HepG2 (cell line): Measurements from ENCODE around the gene SLC17A9. TPM values are rescaled to one million over a fixed set of nuclear protein-coding genes. Genes with fewer than 3 reads are reported as not detected.
A peak's percentile ranks its signal among the peaks of the same experiment; 100 is the strongest.

Experiments
- CREBL2 ChIP-seq: sonication (generic); formaldehyde crosslinking; IDR thresholded peaks from 2 replicates; pipeline ENCODE4 v1.8.1; 2023; ENCODE audit warnings: missing genetic modification reagents, mild to moderate bottlenecking, borderline replicate concordance
- FOXK1 ChIP-seq: sonication (generic); formaldehyde crosslinking; IDR thresholded peaks from 2 replicates; pipeline ENCODE4 v1.4.0; 2020; ENCODE audit warnings: low read depth, missing genetic modification reagents, borderline replicate concordance
- GATAD1 ChIP-seq: IDR thresholded peaks from 2 replicates; pipeline ENCODE4 v1.6.1; 2016; ENCODE audit warnings: missing genetic modification reagents, missing compliant biosample characterization
- HMGA1 ChIP-seq: sonication (generic); formaldehyde crosslinking; conservative IDR thresholded peaks from 2 replicates; pipeline ENCODE4 v1.4.0; 2020; ENCODE audit warnings: missing genetic modification reagents
- TFAP4 ChIP-seq: sonication (generic); IDR thresholded peaks from 2 replicates; pipeline ENCODE4 v1.6.1; 2016; ENCODE audit warnings: low read depth, borderline replicate concordance
- ZBTB4 ChIP-seq: sonication (generic); formaldehyde crosslinking; IDR thresholded peaks from 2 replicates; pipeline ENCODE4 v1.4.0; 2020; ENCODE audit warnings: missing genetic modification reagents, mild to moderate bottlenecking, borderline replicate concordance
- ZEB1 ChIP-seq: IDR thresholded peaks from 2 replicates; pipeline ENCODE4 v1.6.1; 2012; ENCODE audit warnings: mild to moderate bottlenecking, low read depth, inconsistent platforms; ENCODE audit not compliant: insufficient replicate concordance
- ZNF230 ChIP-seq: sonication (generic); formaldehyde crosslinking; IDR thresholded peaks from 2 replicates; pipeline ENCODE4 v1.4.0; 2020; ENCODE audit warnings: mild to moderate bottlenecking, missing genetic modification reagents
- ZNF260 ChIP-seq: sonication (generic); formaldehyde crosslinking; IDR thresholded peaks from 2 replicates; pipeline ENCODE4 v1.4.0; 2020; ENCODE audit warnings: missing genetic modification reagents, low read depth, mild to moderate bottlenecking, borderline replicate concordance
- ZNF407 ChIP-seq: sonication (generic); formaldehyde crosslinking; IDR thresholded peaks from one replicate; pipeline ENCODE4 v1.5.1; 2020; ENCODE audit warnings: mild to moderate bottlenecking, missing genetic modification reagents; ENCODE audit errors: not compliant biosample characterization
- ZNF576 ChIP-seq: sonication (generic); formaldehyde crosslinking; IDR thresholded peaks from 2 replicates; pipeline ENCODE4 v1.4.0; 2020; ENCODE audit warnings: mild to moderate bottlenecking, missing genetic modification reagents
- ZUFSP ChIP-seq: sonication (generic); formaldehyde crosslinking; IDR thresholded peaks from 2 replicates; pipeline ENCODE4 v1.9.0; 2021; ENCODE audit warnings: missing genetic modification reagents, mild to moderate bottlenecking, borderline replicate concordance
- polyA plus RNA-seq, 8 experiments: library from polyadenylated mRNA; depleted of rRNA in 3 of 8; stranded (reverse) in 7 of 8; unstranded in 1 of 8; fragments of >200 nt; fragmentation: Illumina TruSeq in 4 of 8; extraction: Trizol in 4 of 8; gene quantifications; 2 replicates each; pipeline versions ENCODE4 v1.2.1 to v1.2.3, GENCODE V29; 2011 to 2016; ENCODE audit warnings: low read depth in 4 of 8, missing spikeins in 1 of 8, mixed read lengths in 1 of 8; ENCODE audit not compliant: insufficient read depth in 1 of 8
- total RNA-seq, 5 experiments: library from RNA; depleted of rRNA; stranded (reverse); fragments of >200 nt; fragmentation: Illumina TruSeq; extraction: Trizol; gene quantifications; 2 replicates each; pipeline ENCODE4 v1.2.3, GENCODE V29; 2016; ENCODE audit warnings: low read depth in 1 of 5

Gene SLC17A9
- total and polyA plus RNA-seq, 2 of the 13 experiments (the other 11 are each of a cell fraction or from before 2014, with no cell fraction given), result 110 to 191 TPM

- peak; percentile 66 for TF ChIP-seq ZNF407 (CRISPR knock-in tag)
- peak; percentile 84; the same call in 1 of the 2 replicates for TF ChIP-seq TFAP4
- TF ChIP-seq ZEB1, result peak; percentile 95
- TF ChIP-seq CREBL2 (CRISPR knock-in tag), result 0 out of 2 replicates have a peak, but pooled peaks have one; percentile 48
- no peak for TF ChIP-seq HMGA1 (CRISPR knock-in tag)
- no peak for TF ChIP-seq ZNF260
- TF ChIP-seq ZNF230 (CRISPR knock-in tag), result 0 out of 2 replicates have a peak, but pooled peaks have one; percentile 38
- no peak for TF ChIP-seq ZNF576 (CRISPR knock-in tag)
- peak; percentile 81 for TF ChIP-seq GATAD1 (CRISPR knock-in tag)
- TF ChIP-seq ZBTB4 (CRISPR knock-in tag), result peak; percentile 93; the same call in 1 of the 2 replicates
- TF ChIP-seq FOXK1 (CRISPR knock-in tag), result peak; percentile 93
- no peak for TF ChIP-seq ZUFSP (CRISPR knock-in tag)
Measured at GRCh38 chr20:62916703-62917476, 35.6 kb upstream of the SLC17A9 start (continued).
